HepG2 (cell line): ENCODE data around the gene TAS2R5. TPM values are rescaled to one million over a fixed set of nuclear protein-coding genes. Genes with fewer than 3 reads are reported as not detected.
A peak's percentile ranks its signal among the peaks of the same experiment; 100 is the strongest.

ENCODE experiments used
- ATAC-seq: fragments of 200-7000 bp; cut with Tn5 transposase; 3 replicates; pipeline ENCODE4 v1.9.1; 2020; ENCODE audit warnings: mild to moderate bottlenecking, moderate library complexity
- BruUV-seq: library from RNA; stranded (reverse); fragments of 400-500 nt; replicated peaks from 2 replicates; lab custom pipeline; 2021; lab: Mats Ljungman, UMichigan
- CTCF ChIA-PET: fragments of 300-600 bp; formaldehyde crosslinking; extraction: SDS; loops from one replicate; lab custom pipeline; 2021; ENCODE audit warnings: low total read pairs, inconsistent platforms, low intra/inter-chr PET ratio; lab: Yijun Ruan, JAX
- POLR2A ChIA-PET: fragments of 350-600 bp; sonication (Branson Sonifier 250); formaldehyde crosslinking; loops from one replicate; lab custom pipeline; 2020; ENCODE audit warnings: antibody characterized with exemption, inconsistent platforms; lab: Yijun Ruan, JAX
- DNase-seq: peaks from one replicate; pipeline ENCODE4 v3.0.0-alpha.2; 2015; ENCODE audit warnings: low spot score
- FAIRE-seq: peaks from 3 replicates; lab custom pipeline; 2011; peaks lifted over from hg19 to GRCh38; lab: Jason Lieb, UNC
- H2AFZ ChIP-seq: one replicate; pipeline ENCODE4 v1.6.1; 2011; ENCODE audit warnings: low read length, inconsistent platforms
- H3K27ac ChIP-seq: fragments of 300-600 bp; 3 replicates; pipeline ENCODE4 v1.8.0; 2011; ENCODE audit warnings: mixed run types, mild to moderate bottlenecking, mixed read lengths, low read length, inconsistent platforms; ENCODE audit not compliant: insufficient read depth; ENCODE audit errors: extremely low read length
- H3K27me3 ChIP-seq, 2 experiments: fragments of 200-600 bp in 1 of 2; 2 replicates in 1 of 2; 3 replicates in 1 of 2; pipeline versions ENCODE4 v1.6.0 to v1.8.0; 2011; ENCODE audit warnings: low read length in 2 of 2, mild to moderate bottlenecking in 2 of 2, moderate library complexity in 2 of 2, inconsistent platforms in 1 of 2; ENCODE audit not compliant: insufficient read depth in 2 of 2, control insufficient read depth in 1 of 2
- H3K36me3 ChIP-seq, 2 experiments: fragments of 200-600 bp in 1 of 2; replicated peaks in 1 of 2; 2 replicates in 1 of 2; 3 replicates in 1 of 2; pipeline versions ENCODE4 v1.5.1 to v1.8.0; 2011; ENCODE audit warnings: low read length in 2 of 2, inconsistent platforms in 1 of 2; ENCODE audit not compliant: insufficient read depth in 2 of 2, control insufficient read depth in 1 of 2
- H3K4me1 ChIP-seq: 2 replicates; pipeline ENCODE4 v1.5.1; 2012; ENCODE audit warnings: low read length, inconsistent platforms; ENCODE audit not compliant: insufficient read depth
- H3K4me2 ChIP-seq: 2 replicates; pipeline ENCODE4 v1.6.0; 2011; ENCODE audit warnings: low read depth, low read length, inconsistent platforms
- H3K4me3 ChIP-seq, 3 experiments: fragments of 200-600 bp in 1 of 3; sonication (generic), shearing (Covaris generic) in 1 of 3; replicated peaks in 1 of 3; 2 replicates each; pipeline ENCODE4 v1.5.1; 2011 to 2016; ENCODE audit warnings: low read length in 3 of 3, inconsistent platforms in 2 of 3, low read depth in 2 of 3, mild to moderate bottlenecking in 2 of 3, control low read depth in 1 of 3, mixed read lengths in 1 of 3; ENCODE audit not compliant: insufficient read depth in 1 of 3
- H3K79me2 ChIP-seq: one replicate; pipeline ENCODE4 v1.6.1; 2011; ENCODE audit warnings: low read length, inconsistent platforms; ENCODE audit not compliant: insufficient read depth
- H3K9ac ChIP-seq: 2 replicates; pipeline ENCODE4 v1.6.0; 2011; ENCODE audit warnings: mild to moderate bottlenecking, low read depth, low read length, inconsistent platforms; ENCODE audit not compliant: insufficient read depth
- H3K9me3 ChIP-seq: 2 replicates; pipeline ENCODE4 v1.5.1; 2012; ENCODE audit warnings: mild to moderate bottlenecking, low read length
- H4K20me1 ChIP-seq: 2 replicates; pipeline ENCODE4 v1.6.0; 2011; ENCODE audit warnings: inconsistent platforms, mild to moderate bottlenecking, low read length, moderate library complexity; ENCODE audit not compliant: insufficient read depth
- ADNP ChIP-seq: sonication (generic); formaldehyde crosslinking; IDR thresholded peaks from 2 replicates; pipeline ENCODE4 v1.4.0; 2020; ENCODE audit warnings: missing genetic modification reagents
- ARNTL ChIP-seq: sonication (generic); formaldehyde crosslinking; IDR thresholded peaks from 2 replicates; pipeline ENCODE4 v1.4.0; 2020; ENCODE audit warnings: mild to moderate bottlenecking, missing genetic modification reagents
- CTCF ChIP-seq: sonication (generic); formaldehyde crosslinking; IDR thresholded peaks from 2 replicates; pipeline ENCODE4 v1.5.0; 2020; ENCODE audit warnings: mild to moderate bottlenecking, missing genetic modification reagents, moderate library complexity
- FOXA1 ChIP-seq, 2 experiments: fragments of 450-650 bp in 1 of 2; sonication (generic) in 1 of 2; formaldehyde crosslinking in 1 of 2; IDR thresholded peaks; 2 replicates each; pipeline versions ENCODE4 v1.4.0 to v1.6.1; 2016 to 2020; ENCODE audit warnings: missing genetic modification reagents in 1 of 2
- GABPA ChIP-seq, 2 experiments: IDR thresholded peaks; 2 replicates each; pipeline ENCODE4 v1.6.1; 2011 to 2016; ENCODE audit warnings: low read depth in 2 of 2, low read length in 1 of 2, missing biosample characterization in 1 of 2, missing genetic modification characterization in 1 of 2
- HIVEP1 ChIP-seq: sonication (generic); formaldehyde crosslinking; IDR thresholded peaks from 2 replicates; pipeline ENCODE4 v1.4.0; 2020; ENCODE audit warnings: mild to moderate bottlenecking, missing genetic modification reagents
- NFE2L1 ChIP-seq: sonication (generic); formaldehyde crosslinking; IDR thresholded peaks from 2 replicates; pipeline ENCODE4 v1.4.0; 2020; ENCODE audit warnings: missing genetic modification reagents, mild to moderate bottlenecking, borderline replicate concordance
- RAD21 ChIP-seq: fragments of 450-650 bp; formaldehyde crosslinking; IDR thresholded peaks from 2 replicates; pipeline ENCODE4 v1.5.0; 2020; ENCODE audit warnings: mild to moderate bottlenecking
- SMC3 ChIP-seq: IDR thresholded peaks from 2 replicates; pipeline ENCODE4 v1.6.1; 2011; ENCODE audit warnings: low read length, improper control_type of control experiment
- SOX13 ChIP-seq, 3 experiments: fragments of 450-650 bp in 1 of 3; sonication (generic) in 1 of 3; formaldehyde crosslinking in 1 of 3; IDR thresholded peaks in 2 of 3; conservative IDR thresholded peaks in 1 of 3; 2 replicates each; pipeline versions ENCODE4 v1.5.0 to v1.6.1; 2016 to 2020; ENCODE audit warnings: antibody characterized with exemption in 1 of 3, mild to moderate bottlenecking in 1 of 3, missing compliant biosample characterization in 1 of 3, missing genetic modification reagents in 1 of 3, moderate library complexity in 1 of 3
- STAG1 ChIP-seq: sonication (generic); formaldehyde crosslinking; IDR thresholded peaks from 2 replicates; pipeline ENCODE4 v1.4.0; 2020; ENCODE audit warnings: missing genetic modification reagents
- ZSCAN20 ChIP-seq: sonication (generic); formaldehyde crosslinking; IDR thresholded peaks from 2 replicates; pipeline ENCODE4 v1.4.0; 2020; ENCODE audit warnings: missing genetic modification reagents, mild to moderate bottlenecking, borderline replicate concordance
- WGBS: methylation state at CpG from one replicate; pipeline ENCODE4 v1.1.6; 2017; ENCODE audit warnings: low lambda C conversion rate; 5-methylcytosine and 5-hydroxymethylcytosine counted together
- in situ Hi-C: cut with HindIII; loops from 2 replicates; pipeline ENCODE4 v1.10.0; 2017; ENCODE audit warnings: low pct_unique_long_range_greater_than_20kb; ENCODE audit not compliant: extremely low pct_ligation_motif_present
- intact Hi-C: fragments of 100-400 bp; cut with micrococcal nuclease; formaldehyde crosslinking; loops from one replicate; pipeline ENCODE4 v1.10.0; 2022; ENCODE audit not compliant: unreplicated experiment
- polyA plus RNA-seq, 8 experiments: library from polyadenylated mRNA; depleted of rRNA in 3 of 8; stranded (reverse) in 7 of 8; unstranded in 1 of 8; fragments of >200 nt; fragmentation: Illumina TruSeq in 4 of 8; extraction: Trizol in 4 of 8; gene quantifications; 2 replicates each; pipeline versions ENCODE4 v1.2.1 to v1.2.3, GENCODE V29; 2011 to 2016; ENCODE audit warnings: low read depth in 4 of 8, missing spikeins in 1 of 8, mixed read lengths in 1 of 8; ENCODE audit not compliant: insufficient read depth in 1 of 8
- total RNA-seq, 5 experiments: library from RNA; depleted of rRNA; stranded (reverse); fragments of >200 nt; fragmentation: Illumina TruSeq; extraction: Trizol; gene quantifications; 2 replicates each; pipeline ENCODE4 v1.2.3, GENCODE V29; 2016; ENCODE audit warnings: low read depth in 1 of 5

TAS2R5 gene
- total and polyA plus RNA-seq, 2 of the 13 experiments (the other 11 are each of a cell fraction or from before 2014, with no cell fraction given) = 1.7 to 2.9 TPM

- Histone ChIP-seq H3K9me3 (0 out of 2 replicates have a peak, but pooled peaks cover 5% of the 10 kb centered on the region), H3K27ac (no peak within 1 kb of the TSS)
- no peak for TF ChIP-seq ZSCAN20 (CRISPR knock-in tag)
- TF ChIP-seq, all 625 proteins: peak for 0
- H3K27me3 ChIP-seq = no peaks in the 10 kb centered on the region
- ATAC-seq (no peak), DNase-seq (no peak), FAIRE-seq (no peak)
- no peak within 1 kb of the TSS for H3K4me2 ChIP-seq
- no peaks in the 10 kb centered on the region for H4K20me1 ChIP-seq
- H3K9ac ChIP-seq = no peak within 1 kb of the TSS
- no peaks in the 10 kb centered on the region for H3K4me1 ChIP-seq
- in situ Hi-C loops (no loop called here), intact Hi-C loops (no loop called here)
- 100% methylated on average over 1 of the region's 1 CpG for WGBS
- no peak within 1 kb of the TSS for H2AFZ ChIP-seq
- BruUV-seq = no TSS peak
- ChIA-PET CTCF (no interaction called here), POLR2A (no interaction called here)
- no peak within 1 kb of the TSS for H3K4me3 ChIP-seq
- H3K36me3 ChIP-seq = peaks cover 4 to 32% of the 10 kb centered on the region in 2 experiments; a peak in 4 of 5 replicates
- no peaks in the 10 kb centered on the region for H3K79me2 ChIP-seq
Measured at GRCh38 chr7:141776374-141776773, 13.6 kb upstream of the TAS2R5 start, which contains the start of gene TAS2R4. TAS2R4 (plus strand) TSS chr7:141776674; CDS start chr7:141778489, 1,815 bp downstream.

DNA sequence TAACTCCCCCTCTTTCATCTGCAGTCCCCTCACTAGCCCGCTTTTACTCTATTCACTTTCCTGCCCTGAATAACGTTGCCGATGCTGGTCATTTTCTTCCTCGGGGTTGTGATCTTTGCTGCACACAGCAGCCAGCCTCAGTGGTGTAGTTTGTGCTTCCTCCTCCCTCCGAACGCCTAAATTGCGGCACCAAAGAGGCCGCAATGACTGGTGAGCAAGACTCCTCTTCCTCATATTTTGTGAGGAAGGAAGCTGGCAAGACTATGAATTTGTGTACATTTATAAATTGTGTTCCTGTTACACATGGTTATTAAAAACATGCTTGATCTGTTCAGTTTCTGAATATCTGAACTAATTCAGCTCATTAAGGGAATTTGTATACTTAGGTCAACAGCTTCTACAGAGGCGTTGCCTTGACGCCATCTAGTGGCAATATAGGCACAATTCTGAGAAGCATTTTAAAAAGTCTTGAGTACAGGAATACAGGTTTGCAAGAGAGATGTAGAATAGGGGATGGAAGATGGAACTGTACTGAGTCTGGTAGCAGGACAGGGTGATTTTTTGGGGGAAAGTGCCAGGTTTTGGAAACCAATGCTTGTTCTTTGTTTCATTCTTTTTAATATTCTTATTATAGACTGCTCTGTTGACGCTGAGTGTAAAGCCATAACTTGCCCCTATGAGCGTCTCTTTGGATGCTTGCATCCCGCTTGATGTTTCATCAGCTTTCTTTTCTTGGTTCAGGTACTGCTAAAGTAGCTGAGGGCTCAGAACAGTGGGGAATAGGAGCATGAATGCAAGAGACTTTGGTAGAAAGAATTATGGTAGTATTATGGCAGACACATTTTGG is 4.1 kb upstream of the TAS2R5 start:
- Histone ChIP-seq H2AFZ (no peak overlapping the region), H3K27me3 (no peaks in the 10 kb centered on the region), H4K20me1 (peaks cover 9% of the 10 kb centered on the region; the same call in 1 of the 2 replicates), H3K9ac (no peak overlapping the region), H3K4me1 (no peaks in the 10 kb centered on the region), H3K4me3 (no peak overlapping the region), H3K9me3 (no peaks in the 10 kb centered on the region), H3K27ac (no peak overlapping the region), H3K4me2 (no peak overlapping the region), H3K36me3 (peaks cover 2 to 22% of the 10 kb centered on the region in 2 experiments; a peak in 4 of 5 replicates), H3K79me2 (no peaks in the 10 kb centered on the region)
- FAIRE-seq = peak; percentile 8
- peak; percentile 83 for ATAC-seq
- no TSS peak for BruUV-seq
- POLR2A ChIA-PET = no interaction called here
- CTCF ChIA-PET = interaction anchor here (0.7 to 2.6 kb wide), 3 partner anchors 31 to 132 kb away, joined by 6 to 9 read pairs (median 6); no protein-coding TSS in a partner anchor
- WGBS = 82% methylated on average over 13 of the region's 13 CpGs
- DNase-seq = peak; percentile 42
- intact Hi-C loops = loop anchor here (1.0 to 2.0 kb wide), 2 partner anchors 31 to 132 kb away; no protein-coding TSS in a partner anchor
- in situ Hi-C loops = no loop called here
- peak; percentile 17; the same call in 1 of the 2 replicates for TF ChIP-seq RAD21
- no peak for TF ChIP-seq ARNTL (CRISPR knock-in tag)
- TF ChIP-seq SOX13 (IDR thresholded peaks at IDR 0.05) = no peak
- TF ChIP-seq SOX13 (CRISPR knock-in tag; conservative IDR thresholded peaks at IDR 0.05 in 1 of 2, IDR thresholded peaks at IDR 0.05 in 1 of 2) = no peak
- no peak for TF ChIP-seq ADNP (CRISPR knock-in tag)
- no peak for TF ChIP-seq NFE2L1
- TF ChIP-seq GABPA (IDR thresholded peaks at IDR 0.05; ENCODE audit: low read depth, low read length) = no peak
- TF ChIP-seq GABPA (CRISPR knock-in tag; IDR thresholded peaks at IDR 0.05; ENCODE audit: low read depth) = no peak
- TF ChIP-seq CTCF (CRISPR knock-in tag) = peak; percentile 72
- peak; percentile 47 for TF ChIP-seq STAG1 (CRISPR knock-in tag)
- peak; percentile 39; the same call in 1 of the 2 replicates for TF ChIP-seq SMC3
- no peak for TF ChIP-seq FOXA1 (IDR thresholded peaks at IDR 0.05)
- TF ChIP-seq FOXA1 (CRISPR knock-in tag; IDR thresholded peaks at IDR 0.05) = peak; percentile 30; the same call in 1 of the 2 replicates
- no peak for TF ChIP-seq HIVEP1 (CRISPR knock-in tag)
